HG02798 (cell line): ENCODE measurements around the gene KIF27.
"Not testable (repeated sequence)": the region's sequence is repeated elsewhere in the genome, so short reads cannot be mapped to it uniquely, and the experiment has no call there.

Experiments
- ATAC-seq: cut with Tn5 transposase; IDR thresholded peaks from one replicate; pipeline ENCODE4 v1.9.1; 2021; ENCODE audit warnings: mild to moderate bottlenecking; ENCODE audit not compliant: unreplicated experiment, poor library complexity

The KIF27 gene

DNA sequence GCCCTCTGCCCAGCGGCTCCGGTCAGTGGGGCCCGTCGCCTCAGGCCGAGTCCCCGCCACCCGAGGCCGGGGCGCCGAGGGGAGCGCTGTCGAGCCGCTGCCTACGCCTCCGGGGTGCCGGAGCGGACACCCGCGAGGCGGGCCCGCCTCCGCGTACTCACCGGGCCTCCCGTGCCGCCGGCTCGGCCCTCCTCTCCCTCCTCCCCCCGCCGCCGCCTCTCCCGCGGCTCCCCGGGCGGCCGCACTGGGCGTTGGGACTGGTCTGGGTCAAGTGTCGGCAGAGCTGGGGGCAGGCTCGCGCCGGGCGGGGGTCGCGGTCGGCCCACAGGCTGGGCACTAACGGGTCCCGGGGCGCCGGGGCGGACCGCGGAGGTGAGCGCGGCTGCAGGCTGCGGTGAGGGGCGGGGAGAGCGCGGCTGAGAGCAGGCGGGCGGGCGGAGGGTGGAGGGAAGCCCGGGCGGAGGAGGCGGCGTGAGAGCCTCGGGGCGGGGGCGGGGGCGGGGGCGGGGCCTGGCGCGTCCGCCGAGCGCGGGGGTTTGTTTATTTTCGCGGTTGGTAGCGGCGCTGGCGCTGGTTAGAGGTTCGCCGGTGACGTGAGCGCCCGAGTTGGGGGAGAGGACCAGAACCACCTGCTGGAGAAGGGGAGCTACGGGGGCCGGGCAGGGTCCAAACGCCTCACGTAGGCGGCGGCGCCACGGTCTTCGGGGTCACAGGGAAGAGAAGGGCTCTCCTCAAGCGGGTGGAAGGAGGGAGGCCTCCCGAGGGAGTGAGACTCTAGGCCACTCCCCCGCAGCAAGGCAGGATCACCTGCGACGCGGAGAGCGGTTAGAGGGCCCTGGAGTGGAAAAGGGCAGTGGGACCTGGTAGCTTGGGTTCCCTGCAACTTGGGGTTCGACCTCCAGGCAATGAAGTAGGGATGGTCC lies 103.6 kb downstream of the KIF27 start, which contains the start of gene GKAP1:
TSS of gene GKAP1 (minus strand) at position 414 of the 923 bp plus-strand sequence. CDS start 11,252 bp downstream, outside the sequence.
- ATAC-seq, result peak; percentile 88

DNA sequence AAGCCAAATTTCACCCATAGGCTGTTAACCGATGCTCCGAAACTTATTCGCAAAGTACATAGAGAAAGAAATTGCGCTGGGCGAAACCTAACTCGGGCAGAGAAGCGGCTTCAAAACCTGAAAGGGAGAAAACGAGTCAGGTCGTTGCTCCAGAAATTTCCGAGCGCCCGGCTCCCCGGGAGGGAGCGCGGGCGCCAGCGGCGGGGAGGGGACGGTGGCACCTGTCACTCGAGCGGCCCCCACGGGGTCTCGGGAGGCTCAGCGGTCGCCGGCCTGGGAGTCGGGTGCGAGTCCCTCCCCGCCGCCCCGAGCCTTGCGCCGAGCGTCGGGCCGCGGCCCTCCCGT lies 104.2 kb downstream of the KIF27 start:
- not testable (repeated sequence) for ATAC-seq

DNA sequence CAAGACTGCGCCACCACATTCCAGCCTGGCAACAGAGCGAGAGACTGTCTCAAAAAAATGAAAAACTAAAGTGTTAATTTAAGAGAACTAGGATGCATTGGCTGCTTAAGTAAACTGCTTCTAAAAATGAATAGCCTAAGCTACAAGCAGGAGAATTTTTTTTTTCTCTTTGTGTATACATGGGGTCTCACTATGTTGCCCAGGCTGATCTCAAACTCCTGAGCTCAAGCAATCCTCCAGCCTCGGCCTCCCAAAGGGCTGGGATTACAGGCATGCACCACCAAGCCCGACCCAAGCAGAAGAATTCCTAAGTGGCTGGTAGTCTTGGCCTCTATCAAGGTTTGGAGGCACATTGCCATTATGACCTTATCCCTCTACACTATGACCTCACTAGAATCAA lies 106.1 kb downstream of the KIF27 start:
- not testable (repeated sequence) for ATAC-seq

DNA sequence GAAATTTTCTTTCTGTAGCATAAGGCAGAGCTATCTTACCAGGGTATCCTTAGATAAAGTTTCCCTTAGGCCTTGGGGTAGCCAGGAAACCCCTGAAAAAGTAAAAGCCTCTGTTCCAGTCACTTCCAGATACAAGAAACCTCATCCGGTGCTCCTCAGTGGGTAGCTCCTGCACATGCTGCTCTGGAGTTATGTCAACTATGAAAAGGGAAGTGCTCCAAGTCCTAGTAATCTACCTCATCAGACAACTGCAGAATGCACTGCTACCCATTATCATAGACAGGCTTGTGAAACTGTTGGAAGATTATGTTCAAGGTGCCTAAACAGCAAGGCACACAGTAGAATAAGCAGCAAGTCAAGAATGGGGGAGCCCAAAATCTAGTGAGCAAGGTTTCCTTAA lies 112.0 kb downstream of the KIF27 start:
- ATAC-seq, result not testable (repeated sequence)

DNA sequence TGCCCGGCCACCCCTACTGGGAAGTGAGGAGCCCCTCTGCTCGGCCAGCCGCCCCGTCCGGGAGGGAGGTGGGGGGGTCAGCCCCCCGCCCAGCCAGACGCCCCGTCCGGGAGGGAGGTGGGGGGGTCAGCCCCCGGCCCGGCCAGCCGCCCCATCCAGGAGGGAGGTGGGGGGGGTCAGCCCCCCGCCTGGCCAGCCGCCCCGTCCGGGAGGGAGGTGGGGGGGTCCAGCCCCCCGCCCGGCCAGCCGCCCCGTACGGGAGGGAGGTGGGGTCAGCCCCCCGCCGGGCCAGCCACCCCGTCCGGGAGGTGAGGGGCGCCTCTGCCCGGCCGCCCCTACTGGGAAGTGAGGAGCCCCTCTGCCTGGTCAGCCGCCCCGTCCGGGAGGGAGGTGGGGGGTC lies 116.8 kb downstream of the KIF27 start:
- not testable (repeated sequence) for ATAC-seq

DNA sequence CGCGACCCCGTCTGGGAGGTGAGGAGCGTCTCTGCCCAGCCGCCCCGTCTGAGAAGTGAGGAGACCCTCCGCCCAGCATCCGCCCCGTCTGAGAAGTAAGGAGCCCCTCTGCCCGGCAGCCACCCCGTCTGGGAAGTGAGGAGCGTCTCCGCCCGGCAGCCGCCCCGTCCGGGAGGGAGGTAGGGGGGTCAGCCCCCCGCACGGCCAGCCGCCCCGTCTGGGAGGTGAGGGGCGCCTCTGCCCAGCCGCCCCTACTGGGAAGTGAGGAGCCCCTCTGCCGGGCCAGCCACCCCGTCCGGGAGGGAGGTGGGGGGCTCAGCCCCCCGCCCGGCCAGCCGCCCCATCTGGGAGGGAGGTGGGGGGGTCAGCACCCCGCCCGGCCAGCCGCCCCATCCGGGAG lies 117.3 kb downstream of the KIF27 start:
- not testable (repeated sequence) for ATAC-seq

DNA sequence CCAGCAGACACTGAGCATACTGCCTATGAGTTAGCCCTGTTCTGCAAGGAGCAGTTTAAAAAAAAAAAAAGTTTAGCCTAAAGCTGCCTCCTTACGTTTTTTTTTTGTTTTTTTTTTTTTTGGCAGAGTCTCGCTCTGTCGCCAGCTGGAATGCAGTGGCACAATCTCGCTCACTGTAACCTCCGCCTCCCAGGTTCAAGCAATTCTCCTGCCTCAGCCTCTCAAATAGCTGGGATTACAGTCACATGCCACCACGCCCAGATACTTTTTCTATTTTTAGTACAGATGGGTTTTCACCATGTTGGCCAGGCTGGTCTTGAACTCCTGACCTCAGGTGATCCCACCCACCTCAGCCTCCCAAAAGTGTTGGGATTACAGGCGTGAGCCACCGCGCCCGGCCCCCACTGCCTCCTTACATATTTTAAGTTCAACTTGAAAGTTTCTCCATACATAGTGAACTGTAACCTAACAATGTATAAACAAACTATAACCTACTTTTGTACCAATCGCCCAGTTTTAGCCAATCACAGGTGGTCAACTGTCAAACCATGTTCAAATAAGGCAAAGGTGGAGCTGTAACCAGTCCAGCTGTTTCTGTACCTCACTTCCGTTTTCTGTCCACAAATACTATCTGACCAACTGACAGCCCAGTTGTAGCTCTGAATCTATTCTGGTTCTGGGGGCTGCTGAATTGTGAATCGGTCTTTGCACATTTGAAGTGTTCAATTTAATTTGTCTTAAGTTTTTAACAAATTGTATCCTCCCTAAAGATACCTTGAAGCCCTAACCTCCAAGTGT lies 120.8 kb downstream of the KIF27 start:
- ATAC-seq, result no peak

DNA sequence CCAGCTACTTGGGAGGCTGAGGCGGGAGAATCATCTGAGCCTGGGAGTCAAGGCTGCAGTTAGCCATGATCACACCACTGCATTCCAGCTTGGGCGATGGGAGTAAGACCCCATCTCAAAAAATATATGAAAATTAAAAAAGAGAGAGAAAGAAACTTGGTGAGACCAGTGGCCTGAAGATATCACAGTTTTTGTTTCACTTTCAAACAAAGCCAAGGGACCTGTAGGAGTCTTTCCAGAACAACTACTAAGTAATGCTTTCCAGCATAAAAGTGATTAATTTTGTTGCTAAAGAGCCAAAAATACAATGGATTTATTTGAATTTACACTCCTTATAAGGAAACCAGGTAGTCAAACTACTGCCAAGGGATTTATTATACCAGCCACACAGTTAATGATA lies 127.2 kb downstream of the KIF27 start:
- peak; percentile 41 for ATAC-seq

DNA sequence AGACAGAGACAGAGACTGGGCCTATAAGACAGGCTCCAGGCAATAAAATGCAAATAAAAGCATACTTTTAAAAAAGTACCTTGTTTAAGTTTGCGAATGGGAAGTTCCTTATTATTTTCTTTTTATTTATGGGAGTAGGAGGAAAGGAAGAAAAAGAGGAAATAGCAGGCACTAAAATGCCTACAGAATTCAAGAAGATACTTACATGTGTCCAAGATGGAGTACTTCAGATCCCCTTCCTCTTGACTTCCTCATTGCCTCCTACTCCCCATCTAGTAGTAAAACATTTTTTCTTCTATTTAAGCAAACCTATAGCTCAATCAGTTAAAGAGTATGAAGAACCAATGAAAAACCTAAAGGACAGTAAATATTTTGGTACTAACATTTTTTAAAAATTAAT lies 128.5 kb downstream of the KIF27 start:
- no peak for ATAC-seq
